H1 (cell line): Measurements from ENCODE around the gene PRRG2.
"Not testable (repeated sequence)": the region's sequence is repeated elsewhere in the genome, so short reads cannot be mapped to it uniquely, and the experiment has no call there.

Source experiments
- CHD2 ChIP-seq: IDR thresholded peaks from 2 replicates; pipeline ENCODE4 v1.6.1; 2012; ENCODE audit warnings: low read length, improper control_type of control experiment
- CTCF ChIP-seq, 3 experiments: IDR thresholded peaks; 1 replicate in 2 of 3; 2 replicates in 1 of 3; pipeline versions ENCODE4 v1.5.1 to v1.6.1; 2011; ENCODE audit warnings: low read length in 3 of 3, mild to moderate bottlenecking in 3 of 3, inconsistent platforms in 2 of 3, low read depth in 1 of 3, moderate library complexity in 1 of 3; ENCODE audit not compliant: insufficient read depth in 1 of 3; ENCODE audit errors: control extremely low read depth in 1 of 3
- JUN ChIP-seq: IDR thresholded peaks from 2 replicates; pipeline ENCODE4 v1.6.1; 2011; ENCODE audit warnings: low read depth, mild to moderate bottlenecking, improper control_type of control experiment, low read length
- JUND ChIP-seq: IDR thresholded peaks from 2 replicates; pipeline ENCODE4 v1.6.1; 2011; ENCODE audit warnings: mild to moderate bottlenecking, improper control_type of control experiment, low read length
- MAX ChIP-seq: IDR thresholded peaks from 2 replicates; pipeline ENCODE4 v1.6.1; 2012; ENCODE audit warnings: inconsistent platforms
- NRF1 ChIP-seq: IDR thresholded peaks from 2 replicates; pipeline ENCODE4 v1.6.1; 2011; ENCODE audit warnings: mild to moderate bottlenecking, low read depth, low read length, improper control_type of control experiment
- POLR2AphosphoS5 ChIP-seq: IDR thresholded peaks from 2 replicates; pipeline ENCODE4 v1.6.1; 2011; ENCODE audit warnings: low read depth, low read length
- RAD21 ChIP-seq, 2 experiments: IDR thresholded peaks in 1 of 2; conservative IDR thresholded peaks in 1 of 2; 2 replicates each; pipeline ENCODE4 v1.6.1; 2011; ENCODE audit warnings: low read depth in 2 of 2, low read length in 2 of 2, improper control_type of control experiment in 1 of 2, inconsistent platforms in 1 of 2, mild to moderate bottlenecking in 1 of 2, moderate library complexity in 1 of 2
- RFX5 ChIP-seq: IDR thresholded peaks from 2 replicates; pipeline ENCODE4 v1.6.1; 2011; ENCODE audit warnings: low read depth, low read length, improper control_type of control experiment, borderline replicate concordance
- SIX5 ChIP-seq: IDR thresholded peaks from 2 replicates; pipeline ENCODE4 v1.6.1; 2011; ENCODE audit warnings: mild to moderate bottlenecking, low read depth, low read length

- not testable (repeated sequence) for TF ChIP-seq SIX5; RFX5; CTCF (IDR thresholded peaks at IDR 0.05; ENCODE audit: control extremely low read depth in 1 of 3, insufficient read depth in 1 of 3, low read depth in 1 of 3, low read length in 3 of 3); JUND; RAD21 (IDR thresholded peaks at IDR 0.05 in 1 of 2, conservative IDR thresholded peaks at IDR 0.05 in 1 of 2; ENCODE audit: low read depth in 2 of 2, low read length in 2 of 2); CHD2; POLR2AphosphoS5; NRF1; MAX; JUN
These were observed 36.7 kb downstream of the PRRG2 start for GRCh38 chr19:49617860-49618259.
